Measurements from ENCODE around the gene LARP4B. TPM values are rescaled to one million over a fixed set of nuclear protein-coding genes. Genes with fewer than 3 reads are reported as not detected.

LARP4B gene
- total and polyA plus RNA-seq, 2 of the 13 experiments (the other 11 are each of a cell fraction or from before 2014, with no cell fraction given), result 19.5 to 30.2 TPM

DNA sequence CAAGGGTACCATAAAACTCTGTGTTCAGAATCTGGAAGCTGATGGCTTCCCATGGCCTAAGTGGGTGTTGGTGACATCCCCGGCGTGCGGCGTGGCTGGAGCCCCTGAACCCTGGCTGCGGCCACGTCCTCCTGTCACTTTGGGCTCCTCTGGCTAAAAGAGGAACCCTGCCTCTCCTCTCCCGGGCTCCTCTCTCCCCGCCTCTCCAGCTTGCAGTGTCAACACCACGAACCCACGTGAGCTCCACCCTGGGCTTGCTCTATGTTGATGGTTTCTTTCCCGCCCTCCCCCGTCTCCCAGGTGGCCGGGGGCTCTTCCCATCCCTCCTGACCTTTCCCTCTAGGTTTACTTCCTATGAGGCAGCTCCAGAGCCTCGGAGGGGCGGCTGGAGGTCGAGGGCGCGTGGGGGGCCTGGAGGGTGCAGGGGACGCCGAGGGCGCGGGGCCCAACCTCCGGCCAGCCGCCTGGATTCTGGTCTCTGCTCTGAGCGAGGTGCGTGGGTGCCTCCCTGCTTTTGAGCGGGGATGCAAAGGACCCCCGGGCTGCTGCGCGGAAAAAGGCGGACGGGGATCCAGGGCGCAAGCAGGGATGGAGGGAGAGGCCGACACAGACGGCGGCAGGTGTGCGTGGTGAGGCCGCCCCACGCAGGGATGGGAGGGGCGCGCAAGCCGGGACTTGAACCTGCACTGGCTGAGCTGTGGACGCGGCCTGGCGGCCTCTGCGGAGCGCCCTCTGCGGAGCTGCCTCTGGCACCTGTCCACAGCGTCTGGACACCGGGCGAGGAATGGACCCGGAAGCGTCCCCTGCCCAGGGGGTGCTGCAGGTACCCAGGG lies 126.5 kb downstream of the LARP4B start (continued):
- TF ChIP-seq AKAP8 (CRISPR knock-in tag; IDR thresholded peaks at IDR 0.05), result peak; percentile 44; the same call in 1 of the 2 replicates
- no peak for TF ChIP-seq MBD4 (IDR thresholded peaks at IDR 0.05; ENCODE audit: borderline replicate concordance, low read length)
- TF ChIP-seq, protein P1, sequence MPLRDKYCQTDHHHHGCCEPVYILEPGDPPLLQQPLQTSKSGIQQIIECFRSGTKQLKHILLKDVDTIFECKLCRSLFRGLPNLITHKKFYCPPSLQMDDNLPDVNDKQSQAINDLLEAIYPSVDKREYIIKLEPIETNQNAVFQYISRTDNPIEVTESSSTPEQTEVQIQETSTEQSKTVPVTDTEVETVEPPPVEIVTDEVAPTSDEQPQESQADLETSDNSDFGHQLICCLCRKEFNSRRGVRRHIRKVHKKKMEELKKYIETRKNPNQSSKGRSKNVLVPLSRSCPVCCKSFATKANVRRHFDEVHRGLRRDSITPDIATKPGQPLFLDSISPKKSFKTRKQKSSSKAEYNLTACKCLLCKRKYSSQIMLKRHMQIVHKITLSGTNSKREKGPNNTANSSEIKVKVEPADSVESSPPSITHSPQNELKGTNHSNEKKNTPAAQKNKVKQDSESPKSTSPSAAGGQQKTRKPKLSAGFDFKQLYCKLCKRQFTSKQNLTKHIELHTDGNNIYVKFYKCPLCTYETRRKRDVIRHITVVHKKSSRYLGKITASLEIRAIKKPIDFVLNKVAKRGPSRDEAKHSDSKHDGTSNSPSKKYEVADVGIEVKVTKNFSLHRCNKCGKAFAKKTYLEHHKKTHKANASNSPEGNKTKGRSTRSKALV (CRISPR knock-in tag; IDR thresholded peaks at IDR 0.05), result no peak

GRCh38 chr10:804191-804781 lies 127.2 kb downstream of the LARP4B start:
- H3K4me3 ChIP-seq (replicated peaks in 1 of 3; ENCODE audit: insufficient read depth in 1 of 3, low read depth in 2 of 3, low read length in 3 of 3), result no peak overlapping the region
- DNase-seq (ENCODE audit: low spot score) (no peak), ATAC-seq (peak; percentile 4; the same call in 2 of the 3 replicates), FAIRE-seq (no peak)
- in situ Hi-C loops (cut with HindIII; ENCODE audit: extremely low pct_ligation_motif_present, low pct_unique_long_range_greater_than_20kb) (no loop called here), intact Hi-C loops (cut with micrococcal nuclease; ENCODE audit: unreplicated experiment) (no loop called here)
- no peak overlapping the region for H2AFZ ChIP-seq (ENCODE audit: low read length)
- H3K4me2 ChIP-seq (ENCODE audit: low read depth, low read length), result no peak overlapping the region
- H3K27ac ChIP-seq (ENCODE audit: extremely low read length, insufficient read depth, low read length), result no peak overlapping the region
- no peaks in the 10 kb centered on the region for H3K79me2 ChIP-seq (ENCODE audit: insufficient read depth, low read length)
- peaks cover 0 to 21% of the 10 kb centered on the region in 2 experiments; a peak in 4 of 5 replicates for H3K36me3 ChIP-seq (replicated peaks in 1 of 2; ENCODE audit: control insufficient read depth in 1 of 2, insufficient read depth in 2 of 2, low read length in 2 of 2)
- no peaks in the 10 kb centered on the region for H4K20me1 ChIP-seq (ENCODE audit: insufficient read depth, low read length)
- H3K9me3 ChIP-seq (ENCODE audit: low read length), result no peaks in the 10 kb centered on the region
- H3K27me3 ChIP-seq (ENCODE audit: control insufficient read depth in 1 of 2, insufficient read depth in 2 of 2, low read length in 2 of 2), result no peaks in the 10 kb centered on the region
- H3K4me1 ChIP-seq (ENCODE audit: insufficient read depth, low read length), result no peaks in the 10 kb centered on the region
- WGBS (ENCODE audit: low lambda C conversion rate), result 93% methylated on average over 14 of the region's 20 CpGs
- TF ChIP-seq MBNL3 (CRISPR knock-in tag; conservative IDR thresholded peaks at IDR 0.05) (no peak), ESRRA (CRISPR knock-in tag; IDR thresholded peaks at IDR 0.05; ENCODE audit: low read depth) (no peak), GABPA (IDR thresholded peaks at IDR 0.05; ENCODE audit: low read depth, low read length) (no peak), GABPA (CRISPR knock-in tag; IDR thresholded peaks at IDR 0.05; ENCODE audit: low read depth) (no peak), MATR3 (CRISPR knock-in tag; IDR thresholded peaks at IDR 0.05) (no peak), ZNF724P (CRISPR knock-in tag; IDR thresholded peaks at IDR 0.05; ENCODE audit: borderline replicate concordance) (no peak), KMT2A (CRISPR knock-in tag; IDR thresholded peaks at IDR 0.05) (no peak), HCFC1 (IDR thresholded peaks at IDR 0.05; ENCODE audit: low read depth, low read length) (no peak), MAFF (IDR thresholded peaks at IDR 0.05; ENCODE audit: low read depth, low read length) (no peak), RBM39 (IDR thresholded peaks at IDR 0.05; ENCODE audit: low read depth, low read length, poor library complexity, severe bottlenecking) (no peak), THYN1 (CRISPR knock-in tag; IDR thresholded peaks at IDR 0.05; ENCODE audit: borderline replicate concordance, low read depth) (no peak), ZSCAN22 (CRISPR knock-in tag; IDR thresholded peaks at IDR 0.05) (no peak), JUNB (CRISPR knock-in tag; IDR thresholded peaks at IDR 0.05; ENCODE audit: borderline replicate concordance) (no peak)
- TF ChIP-seq, protein P2, sequence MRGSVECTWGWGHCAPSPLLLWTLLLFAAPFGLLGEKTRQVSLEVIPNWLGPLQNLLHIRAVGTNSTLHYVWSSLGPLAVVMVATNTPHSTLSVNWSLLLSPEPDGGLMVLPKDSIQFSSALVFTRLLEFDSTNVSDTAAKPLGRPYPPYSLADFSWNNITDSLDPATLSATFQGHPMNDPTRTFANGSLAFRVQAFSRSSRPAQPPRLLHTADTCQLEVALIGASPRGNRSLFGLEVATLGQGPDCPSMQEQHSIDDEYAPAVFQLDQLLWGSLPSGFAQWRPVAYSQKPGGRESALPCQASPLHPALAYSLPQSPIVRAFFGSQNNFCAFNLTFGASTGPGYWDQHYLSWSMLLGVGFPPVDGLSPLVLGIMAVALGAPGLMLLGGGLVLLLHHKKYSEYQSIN (CRISPR knock-in tag; IDR thresholded peaks at IDR 0.05; ENCODE audit: borderline replicate concordance), result no peak
- TF ChIP-seq, protein P3, sequence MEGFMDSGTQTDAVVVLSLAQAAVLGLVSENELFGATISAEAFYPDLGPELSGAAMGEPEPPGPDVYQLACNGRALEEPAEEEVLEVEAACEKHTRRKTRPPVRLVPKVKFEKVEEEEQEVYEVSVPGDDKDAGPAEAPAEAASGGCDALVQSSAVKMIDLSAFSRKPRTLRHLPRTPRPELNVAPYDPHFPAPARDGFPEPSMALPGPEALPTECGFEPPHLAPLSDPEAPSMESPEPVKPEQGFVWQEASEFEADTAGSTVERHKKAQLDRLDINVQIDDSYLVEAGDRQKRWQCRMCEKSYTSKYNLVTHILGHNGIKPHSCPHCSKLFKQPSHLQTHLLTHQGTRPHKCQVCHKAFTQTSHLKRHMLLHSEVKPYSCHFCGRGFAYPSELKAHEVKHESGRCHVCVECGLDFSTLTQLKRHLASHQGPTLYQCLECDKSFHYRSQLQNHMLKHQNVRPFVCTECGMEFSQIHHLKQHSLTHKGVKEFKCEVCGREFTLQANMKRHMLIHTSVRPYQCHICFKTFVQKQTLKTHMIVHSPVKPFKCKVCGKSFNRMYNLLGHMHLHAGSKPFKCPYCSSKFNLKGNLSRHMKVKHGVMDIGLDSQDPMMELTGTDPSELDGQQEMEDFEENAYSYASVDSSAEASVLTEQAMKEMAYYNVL (CRISPR knock-in tag; IDR thresholded peaks at IDR 0.05; ENCODE audit: borderline replicate concordance), result no peak
- BruUV-seq (replicated peaks), result no TSS peak
- no peak overlapping the region for H3K9ac ChIP-seq (ENCODE audit: insufficient read depth, low read depth, low read length)
- ChIA-PET POLR2A (no interaction called here), CTCF (ENCODE audit: low intra/inter-chr PET ratio, low total read pairs) (no interaction called here)
